NCI-H1694 (cell line): ENCODE data around the gene GAS7.

Experiments used
- DNase-seq: peaks from one replicate; lab custom pipeline; 2025; lab: John Stamatoyannopoulos, UW

The GAS7 gene

GRCh38 chr17:10200645-10201044, 2.2 kb upstream of the GAS7 start:
- DNase-seq: no peak

GRCh38 chr17:10200016-10200415, 1.6 kb upstream of the GAS7 start:
- no peak for DNase-seq

DNA sequence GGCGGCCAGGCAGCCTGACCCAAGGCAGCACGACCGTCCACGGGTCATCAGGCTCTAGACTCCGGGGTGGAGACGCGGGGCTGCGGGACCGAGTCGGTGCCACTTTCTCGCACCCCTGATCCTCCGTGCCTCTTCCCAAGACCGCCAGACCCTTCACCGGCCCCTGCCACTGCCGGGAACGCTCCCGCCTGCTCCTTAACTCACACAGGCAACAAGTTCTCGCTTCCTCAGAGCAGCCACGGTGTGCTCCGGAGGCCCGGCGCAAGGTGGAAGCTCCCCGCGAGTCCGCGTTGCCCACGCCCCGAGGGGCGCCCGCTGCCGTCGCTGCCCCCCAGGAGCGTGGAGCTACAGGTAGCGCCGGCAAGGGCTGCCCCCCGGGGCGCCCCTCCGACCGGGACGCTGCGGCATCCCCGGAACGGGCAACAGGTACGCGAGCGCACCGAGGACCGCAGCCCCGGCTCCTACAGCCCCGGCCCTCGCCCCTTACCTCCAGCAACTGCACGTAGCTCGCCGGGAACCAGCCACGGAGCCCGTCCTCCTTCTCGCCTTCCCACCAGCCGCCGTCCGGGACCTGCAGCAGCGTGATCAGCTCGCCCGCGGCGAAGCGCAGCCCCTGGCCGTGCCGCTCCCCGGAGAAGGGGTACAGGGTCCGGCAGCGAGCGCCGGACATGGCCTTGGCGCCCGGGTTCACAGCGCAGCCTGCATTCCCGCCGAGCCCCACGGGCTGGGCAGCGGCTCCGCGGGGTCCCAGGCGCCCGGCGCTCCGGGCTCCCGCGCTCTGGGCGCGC, 491 bp downstream of the GAS7 start:
- DNase-seq: no peak

DNA sequence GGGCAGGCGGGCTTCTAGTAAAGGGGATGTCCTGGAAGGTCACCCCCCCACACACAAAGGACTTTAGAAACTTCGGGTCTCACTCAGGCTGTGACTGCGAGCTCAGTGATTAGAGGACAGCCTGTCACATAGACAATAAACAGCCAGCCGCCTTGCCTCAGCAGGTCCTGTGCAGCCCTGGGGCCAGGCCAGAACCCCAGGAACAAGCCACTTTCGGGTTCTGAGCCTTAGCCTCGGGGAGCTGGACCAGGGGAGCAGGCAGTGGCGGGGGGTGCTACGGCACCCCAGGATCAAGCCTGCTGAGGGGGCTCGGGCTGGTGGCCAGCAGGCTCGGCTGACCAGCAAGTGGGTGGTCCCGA, 1.1 kb downstream of the GAS7 start:
- no peak for DNase-seq

GRCh38 chr17:10196941-10197340, 1.5 kb downstream of the GAS7 start:
- DNase-seq: no peak

DNA sequence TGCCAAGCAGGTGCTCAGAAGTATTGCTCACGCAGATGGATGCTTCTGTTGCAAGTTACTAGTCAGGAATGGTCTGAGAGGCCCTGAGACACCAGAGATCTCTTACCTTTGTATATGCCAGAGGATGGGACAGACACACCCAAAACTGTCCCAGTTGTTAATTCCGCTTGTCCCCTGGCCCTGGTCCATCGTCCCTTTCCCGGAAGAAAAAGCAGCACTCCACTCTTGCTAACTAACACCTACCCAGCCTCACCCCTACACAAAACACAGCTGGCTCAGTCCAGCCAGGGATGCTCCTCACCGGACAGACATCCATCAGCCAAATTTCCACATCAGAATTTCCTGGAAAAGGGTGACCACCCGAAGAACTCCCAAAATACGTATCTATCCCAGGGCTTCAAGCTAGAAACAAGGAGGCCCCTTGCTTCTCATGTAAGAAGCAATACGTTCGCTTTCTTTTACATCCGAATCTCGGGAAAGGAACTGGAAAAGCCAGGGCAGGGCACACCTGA, 2.0 kb downstream of the GAS7 start:
- DNase-seq: no peak

GRCh38 chr17:10195090-10195805, 3.2 kb downstream of the GAS7 start:
- no peak for DNase-seq

DNA sequence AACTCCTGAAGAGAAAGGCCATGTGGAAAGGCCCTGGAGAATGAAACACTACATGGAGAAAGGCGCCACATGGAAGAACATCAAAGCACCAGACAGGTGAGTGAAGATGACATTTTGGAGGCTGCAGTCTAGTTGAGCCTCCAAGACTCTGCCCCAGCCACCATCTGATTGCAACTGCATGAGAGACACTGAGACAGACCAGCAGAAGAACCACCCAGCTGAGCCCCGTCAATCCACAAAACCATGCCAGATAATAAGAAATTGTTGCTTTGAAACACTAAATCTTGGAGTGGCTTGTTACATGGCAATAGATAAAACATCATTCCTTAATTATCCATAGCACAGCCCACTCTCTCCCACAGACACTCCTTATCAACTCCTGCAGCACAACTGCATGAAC, 4.8 kb downstream of the GAS7 start:
- no peak for DNase-seq

- no peak for DNase-seq
These were observed 5.4 kb downstream of the GAS7 start for GRCh38 chr17:10192972-10193371.

DNA sequence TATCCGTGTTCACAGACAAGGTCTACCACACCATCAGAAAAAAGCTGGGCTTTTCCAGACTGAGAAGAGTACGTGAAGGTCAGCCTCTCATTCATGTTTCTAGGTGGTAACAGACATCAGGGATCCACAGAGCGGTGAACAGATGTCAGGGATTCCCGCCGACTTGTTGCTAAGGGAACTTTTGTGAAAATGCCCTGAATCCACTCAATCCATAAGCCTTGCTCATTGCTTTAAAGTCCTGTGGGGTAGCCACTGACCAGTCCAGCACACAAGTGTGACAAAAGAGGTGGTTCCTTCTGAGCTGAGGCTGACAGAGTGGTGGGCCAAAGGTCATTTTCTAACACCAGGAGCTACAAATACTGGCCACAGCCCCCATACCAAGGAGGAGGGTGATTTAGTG, 5.9 kb downstream of the GAS7 start:
- DNase-seq: no peak

DNA sequence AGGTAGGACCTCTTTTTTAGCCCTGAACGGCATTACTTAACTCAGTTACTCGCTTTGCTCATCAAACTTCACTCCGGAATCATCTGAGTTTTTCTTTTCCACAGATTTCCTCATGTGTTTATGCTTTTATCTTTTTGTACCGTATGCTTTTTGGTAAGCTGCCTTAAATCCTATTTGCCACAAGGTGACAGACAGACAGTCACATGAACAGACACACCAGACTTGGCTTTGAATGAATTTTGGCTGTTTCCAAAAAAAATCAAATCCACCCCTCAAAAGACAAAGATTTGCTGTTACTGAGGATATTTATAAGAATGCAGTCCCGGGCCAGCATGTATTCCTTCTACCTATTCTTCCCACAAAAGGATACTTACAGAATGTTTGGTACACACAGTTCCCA, 10.9 kb downstream of the GAS7 start:
- no peak for DNase-seq

DNA sequence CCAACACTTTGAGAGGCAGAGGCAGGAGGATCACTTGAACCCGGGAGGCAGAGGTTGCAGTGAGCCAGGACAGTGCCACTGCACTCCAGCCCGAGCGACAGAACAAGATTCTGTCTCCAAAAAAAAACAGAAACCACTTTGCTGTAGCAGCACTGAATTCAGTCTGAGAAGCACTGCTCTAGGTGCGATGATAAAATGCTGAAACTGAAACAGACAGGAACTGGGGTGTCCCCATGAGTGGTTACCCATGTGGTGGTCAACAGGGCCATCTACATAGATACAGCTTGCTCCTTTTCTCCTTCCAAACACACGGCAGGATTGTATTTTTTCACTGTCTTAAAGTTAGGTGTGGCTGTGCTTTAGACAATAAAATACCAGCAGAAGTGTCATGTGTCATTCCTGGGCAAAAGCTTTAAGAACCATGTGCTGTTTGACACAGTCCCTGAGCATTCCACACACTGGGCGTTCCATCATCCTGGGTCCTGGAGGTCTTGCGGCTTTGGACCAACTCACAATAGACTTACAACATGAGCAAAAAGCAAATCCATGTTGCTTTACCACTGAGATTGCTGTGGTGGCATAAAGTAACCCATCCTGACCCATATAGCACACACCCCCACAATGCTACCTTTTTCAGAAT, 11.5 kb downstream of the GAS7 start:
- DNase-seq: no peak

DNA sequence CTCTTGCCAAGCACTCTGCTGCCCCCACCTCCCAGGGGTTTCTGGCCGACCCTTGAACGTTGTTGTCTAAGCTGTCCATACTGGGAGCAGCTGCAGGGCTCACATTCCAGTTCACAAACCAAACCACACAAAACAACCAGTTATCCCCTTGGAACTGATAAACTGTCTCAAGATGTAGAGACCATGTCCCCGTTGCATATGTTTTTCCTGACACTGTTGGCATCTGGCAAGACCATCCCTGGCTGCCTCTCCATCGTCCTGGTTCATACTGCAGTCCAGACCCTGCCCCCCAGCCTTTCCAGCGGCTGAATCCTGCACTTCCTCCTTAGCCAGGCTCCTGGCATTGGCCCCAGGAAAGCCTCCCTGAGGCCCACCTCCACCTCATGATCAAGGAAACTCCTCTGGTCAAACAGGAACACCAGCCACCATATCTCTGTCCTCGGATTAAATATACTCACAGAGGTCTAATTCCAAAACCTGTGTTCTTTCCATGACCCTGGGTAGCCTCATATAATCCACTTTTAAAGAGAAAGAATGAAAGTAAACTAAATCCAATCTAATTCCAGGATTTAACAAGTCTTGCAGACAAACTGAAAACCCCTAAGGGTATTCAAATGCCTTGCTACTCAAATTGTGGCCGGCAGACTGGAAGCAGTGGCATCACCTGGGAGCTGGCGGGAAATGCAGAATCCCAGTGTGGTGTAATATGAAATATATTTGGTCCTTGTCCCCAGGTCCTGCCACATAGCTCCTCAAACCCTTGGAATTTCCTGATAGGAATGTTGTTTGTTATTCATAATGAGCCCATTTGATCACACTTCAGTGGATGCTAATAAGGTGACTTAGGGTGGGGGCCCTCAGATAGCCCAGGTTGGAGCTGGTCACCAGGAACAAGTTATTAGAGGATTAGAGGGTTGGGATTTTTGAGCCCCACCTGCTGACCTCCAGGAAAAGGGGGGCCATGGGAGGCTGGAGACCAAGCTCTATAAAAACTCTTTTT, 14.2 kb downstream of the GAS7 start:
- no peak for DNase-seq

GRCh38 chr17:10182785-10183184, 15.6 kb downstream of the GAS7 start:
- DNase-seq: no peak

DNA sequence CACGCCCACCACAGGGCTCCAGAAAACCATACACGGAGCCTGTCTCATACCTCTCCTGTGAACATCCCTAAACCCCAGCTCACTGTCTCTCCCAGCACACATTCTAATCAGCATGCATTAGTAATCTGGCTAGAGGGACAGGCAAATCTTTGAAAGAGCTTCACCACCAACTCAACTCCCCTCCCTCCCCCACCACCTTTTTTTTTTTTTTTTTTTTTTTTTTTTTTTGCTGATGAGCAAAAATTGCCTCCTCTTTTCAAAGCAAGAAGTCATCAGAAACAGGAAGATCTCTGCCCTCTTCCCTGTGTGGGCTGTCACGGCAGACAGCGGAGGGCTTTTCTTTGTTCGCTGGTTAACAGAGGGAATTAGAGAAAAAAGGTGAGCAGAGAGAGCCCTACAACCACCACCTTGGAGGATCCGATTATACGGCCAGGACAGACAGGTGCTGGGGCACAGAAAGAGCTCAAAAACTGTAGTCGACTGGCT, 19.9 kb downstream of the GAS7 start:
- no peak for DNase-seq

DNA sequence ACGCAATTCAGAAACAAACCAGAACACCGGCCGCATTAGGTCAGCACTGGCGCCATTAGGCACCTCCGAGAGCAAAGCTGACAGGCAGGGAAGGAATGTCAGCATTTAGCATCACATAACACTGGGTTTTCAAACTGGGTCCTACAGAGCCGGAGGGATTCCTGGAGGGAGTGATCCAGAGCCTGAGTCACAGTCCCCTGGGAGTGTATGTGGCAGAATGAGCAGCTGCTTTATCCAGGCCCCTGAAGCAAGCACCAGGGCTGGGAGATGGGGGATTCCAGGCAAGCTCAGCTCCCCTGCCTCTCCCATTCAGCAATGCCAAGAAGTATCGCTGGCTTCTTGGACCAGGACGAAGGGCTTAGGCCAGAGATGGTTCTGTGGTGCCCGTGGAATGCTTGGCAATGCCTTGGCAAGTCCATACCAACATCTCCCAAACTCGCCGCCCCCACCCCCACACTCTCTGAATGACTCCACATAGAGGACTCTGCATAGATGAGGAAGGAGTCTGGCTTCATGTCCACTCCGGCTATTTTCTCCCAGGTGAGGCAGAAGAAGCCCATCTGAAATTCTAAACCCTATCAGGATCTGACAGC, 20.4 kb downstream of the GAS7 start:
- DNase-seq: no peak

GRCh38 chr17:10177131-10177912, 21.1 kb downstream of the GAS7 start:
- DNase-seq: no peak

DNA sequence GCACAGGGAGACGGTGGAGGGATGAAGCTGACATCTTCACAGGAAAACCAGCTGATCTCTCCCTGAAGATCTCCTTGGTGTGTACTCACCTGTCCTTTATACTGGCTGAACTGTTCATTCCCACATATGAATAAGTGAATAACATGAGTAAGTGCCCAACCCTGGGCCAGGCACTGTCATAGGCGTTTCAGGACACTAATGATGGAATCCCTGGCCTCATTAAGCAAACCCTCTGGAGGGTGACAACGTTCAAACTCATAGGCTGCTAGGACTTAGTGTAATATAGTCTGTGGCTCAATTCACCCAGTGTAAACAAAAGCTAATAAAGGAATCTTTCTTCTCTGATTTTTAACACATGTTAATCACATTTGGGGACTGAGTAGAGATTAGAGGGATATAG, 24.5 kb downstream of the GAS7 start:
- no peak for DNase-seq

GRCh38 chr17:10172778-10173177, 25.6 kb downstream of the GAS7 start:
- DNase-seq: no peak

DNA sequence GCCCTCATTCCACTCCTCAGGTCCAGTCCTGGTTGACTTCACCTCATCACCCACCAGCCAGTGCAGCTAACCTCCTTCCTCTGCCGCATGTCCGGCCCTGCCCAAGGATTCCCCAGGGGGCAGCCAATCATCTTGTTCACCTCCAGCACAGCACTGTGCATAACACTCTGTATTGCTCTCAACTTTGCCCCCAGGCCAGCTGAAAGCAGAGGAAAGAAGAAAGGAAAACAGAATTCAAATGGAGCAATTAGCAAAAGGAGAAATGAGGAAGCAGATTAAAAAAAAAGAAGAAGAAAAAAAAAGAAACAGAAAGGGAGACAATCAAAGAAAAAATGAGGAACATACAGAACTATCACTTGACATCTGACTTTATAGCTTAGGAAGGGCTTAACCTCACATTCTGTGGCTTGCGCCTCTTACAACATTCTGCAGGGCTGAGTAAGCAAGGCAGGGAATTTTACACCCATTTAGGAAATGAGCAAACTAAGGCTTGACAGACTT, 26.1 kb downstream of the GAS7 start:
- no peak for DNase-seq
